ENCODE data around the gene SVIL. TPM values are rescaled to one million over a fixed set of nuclear protein-coding genes. Genes with fewer than 3 reads are reported as not detected.

The SVIL gene
- polyA plus RNA-seq, 1 donor (not counting 4 experiments of a cell fraction or from before 2014, with no cell fraction given), result 16.2 TPM

- no peaks in the 10 kb centered on the region for H3K9me1 ChIP-seq (ENCODE audit: control insufficient read depth, extremely low read depth, insufficient read depth, low read length)
- H2AFZ ChIP-seq (ENCODE audit: control insufficient read depth, low read length), result no peak overlapping the region
- H3K9ac ChIP-seq (ENCODE audit: control insufficient read depth, extremely low read depth, insufficient read depth, low read length), result no peak overlapping the region
- DNase-seq (ENCODE audit: low read depth, low spot score) (no peak), FAIRE-seq (no peak)
- H3K36me3 ChIP-seq (ENCODE audit: control insufficient read depth in 2 of 2, extremely low read depth in 1 of 2, insufficient read depth in 2 of 2, low read length in 2 of 2), result no peaks in the 10 kb centered on the region
- peaks cover 34% of the 10 kb centered on the region for H3K4me1 ChIP-seq (ENCODE audit: control insufficient read depth, extremely low read depth, insufficient read depth, low read length)
- H4K20me1 ChIP-seq (ENCODE audit: control insufficient read depth, extremely low read depth, insufficient read depth, low read length), result no peaks in the 10 kb centered on the region
- H3K9me3 ChIP-seq (ENCODE audit: control insufficient read depth, low read depth, low read length), result no peaks in the 10 kb centered on the region
- peaks cover 22% of the 10 kb centered on the region for H3K79me2 ChIP-seq (ENCODE audit: control insufficient read depth, insufficient read depth, low read length)
- no peak overlapping the region for H3K27ac ChIP-seq (ENCODE audit: control insufficient read depth, insufficient read depth, low read length)
- H3K27me3 ChIP-seq (ENCODE audit: control insufficient read depth, extremely low read depth, insufficient read depth, low read length), result no peaks in the 10 kb centered on the region
- H3K4me3 ChIP-seq (ENCODE audit: control insufficient read depth in 2 of 3, extremely low read depth in 1 of 3, insufficient read depth in 2 of 3, low read depth in 1 of 3, low read length in 3 of 3), result no peak overlapping the region
- dilution Hi-C loops (cut with MboI; ENCODE audit: extremely low pct_ligation_motif_present, low sequenced_read_pairs), result no loop called here
- no peak overlapping the region for H3K4me2 ChIP-seq (ENCODE audit: control insufficient read depth, extremely low read depth, insufficient read depth, low read depth, low read length)
- no peak for TF ChIP-seq CTCF (optimal IDR thresholded peaks at IDR 0.05 in 1 of 3, IDR thresholded peaks at IDR 0.05 in 1 of 3, conservative IDR thresholded peaks at IDR 0.05 in 1 of 3; ENCODE audit: extremely low read depth in 1 of 3, insufficient read depth in 2 of 3, low read length in 3 of 3)
- TF ChIP-seq EZH2 (IDR thresholded peaks at IDR 0.05; ENCODE audit: low read length), result no peak
Observed at GRCh38 chr10:29586509-29586908, 48.3 kb downstream of the SVIL start.

GRCh38 chr10:29585488-29585976, 49.2 kb downstream of the SVIL start:
- no peaks in the 10 kb centered on the region for H4K20me1 ChIP-seq (ENCODE audit: control insufficient read depth, extremely low read depth, insufficient read depth, low read length)
- H3K36me3 ChIP-seq (ENCODE audit: control insufficient read depth in 2 of 2, extremely low read depth in 1 of 2, insufficient read depth in 2 of 2, low read length in 2 of 2), result no peaks in the 10 kb centered on the region
- dilution Hi-C loops (cut with MboI; ENCODE audit: extremely low pct_ligation_motif_present, low sequenced_read_pairs), result no loop called here
- TF ChIP-seq CTCF (optimal IDR thresholded peaks at IDR 0.05 in 1 of 3, IDR thresholded peaks at IDR 0.05 in 1 of 3, conservative IDR thresholded peaks at IDR 0.05 in 1 of 3; ENCODE audit: extremely low read depth in 1 of 3, insufficient read depth in 2 of 3, low read length in 3 of 3), result no peak
- no peak for TF ChIP-seq EZH2 (IDR thresholded peaks at IDR 0.05; ENCODE audit: low read length)
- peaks cover 22% of the 10 kb centered on the region for H3K79me2 ChIP-seq (ENCODE audit: control insufficient read depth, insufficient read depth, low read length)
- FAIRE-seq (no peak), DNase-seq (ENCODE audit: low read depth, low spot score) (no peak)
- no peaks in the 10 kb centered on the region for H3K9me3 ChIP-seq (ENCODE audit: control insufficient read depth, low read depth, low read length)
- no peak overlapping the region for H3K4me3 ChIP-seq (ENCODE audit: control insufficient read depth in 2 of 3, extremely low read depth in 1 of 3, insufficient read depth in 2 of 3, low read depth in 1 of 3, low read length in 3 of 3)
- no peaks in the 10 kb centered on the region for H3K9me1 ChIP-seq (ENCODE audit: control insufficient read depth, extremely low read depth, insufficient read depth, low read length)
- no peak overlapping the region for H3K27ac ChIP-seq (ENCODE audit: control insufficient read depth, insufficient read depth, low read length)
- no peaks in the 10 kb centered on the region for H3K27me3 ChIP-seq (ENCODE audit: control insufficient read depth, extremely low read depth, insufficient read depth, low read length)
- no peak overlapping the region for H3K9ac ChIP-seq (ENCODE audit: control insufficient read depth, extremely low read depth, insufficient read depth, low read length)
- H3K4me2 ChIP-seq (ENCODE audit: control insufficient read depth, extremely low read depth, insufficient read depth, low read depth, low read length), result no peak overlapping the region
- peaks cover 34% of the 10 kb centered on the region for H3K4me1 ChIP-seq (ENCODE audit: control insufficient read depth, extremely low read depth, insufficient read depth, low read length)
- no peak overlapping the region for H2AFZ ChIP-seq (ENCODE audit: control insufficient read depth, low read length)

Data from keratinocyte (primary cell).